HG02885 (cell line): Measurements from ENCODE around the gene KLHL29.

Source experiments
- ATAC-seq: cut with Tn5 transposase; IDR thresholded peaks from one replicate; pipeline ENCODE4 v1.9.1; 2021; ENCODE audit warnings: mild to moderate bottlenecking; ENCODE audit not compliant: unreplicated experiment, poor library complexity

Gene KLHL29

GRCh38 chr2:23542230-23542789 is 157.3 kb downstream of the KLHL29 start:
- no peak for ATAC-seq

GRCh38 chr2:23543302-23543701 is 158.3 kb downstream of the KLHL29 start:
- no peak for ATAC-seq

- ATAC-seq, result no peak
Measured at GRCh38 chr2:23543728-23544127, 158.7 kb downstream of the KLHL29 start.

DNA sequence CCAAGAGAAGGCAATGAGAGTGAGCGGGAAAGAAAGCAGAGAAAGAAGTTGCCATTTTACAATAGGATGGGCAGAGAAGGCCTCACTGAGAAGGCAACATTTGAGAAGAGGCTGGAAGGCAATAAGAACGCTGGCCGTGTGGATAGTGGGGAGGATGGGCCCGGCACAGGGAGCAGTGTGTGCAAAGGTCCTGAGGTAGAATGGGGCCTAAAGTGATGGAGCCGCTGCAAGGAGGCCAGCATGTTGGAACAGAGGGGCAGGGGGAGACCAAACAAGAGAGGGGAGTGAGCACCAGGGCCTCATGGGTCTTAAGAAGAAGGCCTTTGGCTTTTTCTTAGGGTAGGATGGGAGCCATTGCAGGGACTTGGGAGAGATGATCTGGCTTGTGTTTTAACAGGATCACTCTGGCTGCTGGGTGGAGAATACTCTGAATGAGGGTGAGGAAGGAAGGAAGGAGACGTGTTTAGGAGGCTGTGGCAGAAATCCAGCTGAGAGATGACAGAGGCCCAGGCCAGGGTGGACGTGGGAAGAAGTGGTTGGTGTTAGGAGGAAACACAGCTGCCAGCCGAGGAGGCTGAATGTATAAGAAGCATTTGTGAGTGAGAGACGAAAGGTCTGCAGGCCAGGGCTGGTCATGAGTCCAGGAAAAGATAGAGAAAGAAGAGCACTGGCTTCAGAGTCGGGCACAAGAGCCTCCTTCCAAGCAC is 159.8 kb downstream of the KLHL29 start:
- no peak for ATAC-seq

- no peak for ATAC-seq
Measured at GRCh38 chr2:23545396-23545795, 160.4 kb downstream of the KLHL29 start.

DNA sequence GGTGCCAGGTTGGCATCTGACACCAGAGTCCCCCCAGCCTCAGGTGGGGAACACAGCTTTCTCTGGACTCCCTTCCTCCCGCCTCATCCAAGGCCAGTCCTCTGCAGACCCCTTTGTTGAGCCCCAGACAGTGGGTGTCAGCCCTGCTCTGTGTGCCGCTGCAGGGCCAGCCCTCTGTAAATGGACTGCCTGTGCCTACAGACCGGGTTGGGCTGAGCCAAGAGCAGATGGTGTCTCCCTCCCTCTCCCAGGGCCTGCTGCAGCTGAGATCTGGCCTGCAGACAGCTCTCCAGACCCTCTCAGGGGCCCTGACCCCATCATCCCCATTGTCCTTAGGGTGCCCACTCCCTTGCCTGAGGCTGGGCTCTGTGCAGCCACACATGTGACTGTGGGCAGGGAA is 160.8 kb downstream of the KLHL29 start:
- no peak for ATAC-seq

GRCh38 chr2:23546913-23547312 is 161.9 kb downstream of the KLHL29 start:
- ATAC-seq, result no peak

DNA sequence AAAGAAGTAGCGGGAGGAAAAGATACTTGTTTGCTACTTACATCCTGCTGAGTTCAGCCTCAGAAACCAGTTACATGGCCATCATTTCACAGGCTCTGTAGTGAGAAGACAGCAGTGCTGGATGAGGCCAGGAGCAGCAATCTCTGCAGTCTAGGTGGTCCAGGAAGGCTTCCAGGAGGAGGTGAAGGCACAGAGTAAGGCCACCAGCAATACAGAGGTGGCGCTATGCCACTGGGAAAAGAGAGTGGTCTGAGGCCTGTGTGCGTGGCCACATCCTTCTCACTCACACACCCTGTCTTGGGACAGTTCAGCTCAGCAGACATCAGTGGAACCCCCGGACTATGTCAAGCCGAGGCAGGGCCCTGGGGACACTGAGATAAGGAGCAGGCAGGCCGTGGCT is 162.7 kb downstream of the KLHL29 start:
- no peak for ATAC-seq

GRCh38 chr2:23548143-23548769 is 163.3 kb downstream of the KLHL29 start:
- no peak for ATAC-seq

- no peak for ATAC-seq
Measured at GRCh38 chr2:23549051-23549450, 164.1 kb downstream of the KLHL29 start.

- ATAC-seq, result no peak
Measured at GRCh38 chr2:23549821-23550530, 165.0 kb downstream of the KLHL29 start.

DNA sequence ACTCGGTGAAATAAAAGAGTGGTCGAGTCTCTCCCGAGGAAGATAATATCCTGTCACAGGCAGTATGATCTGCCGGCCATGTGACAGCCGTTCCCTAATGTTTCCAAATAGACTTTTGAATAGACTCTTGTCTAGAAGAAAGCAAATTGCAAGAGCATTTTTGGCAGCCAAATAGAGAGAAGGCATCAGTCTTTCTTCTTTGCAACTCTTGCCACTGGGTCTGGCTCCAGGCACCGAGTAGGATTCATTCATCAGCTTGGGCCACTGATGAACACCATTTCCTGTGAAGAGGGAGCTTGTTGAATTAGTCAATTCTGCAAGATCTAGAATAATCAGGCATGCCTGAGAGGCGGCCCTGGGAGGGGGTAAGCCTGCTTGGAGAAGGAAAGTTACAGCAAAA is 165.6 kb downstream of the KLHL29 start:
- ATAC-seq, result no peak

DNA sequence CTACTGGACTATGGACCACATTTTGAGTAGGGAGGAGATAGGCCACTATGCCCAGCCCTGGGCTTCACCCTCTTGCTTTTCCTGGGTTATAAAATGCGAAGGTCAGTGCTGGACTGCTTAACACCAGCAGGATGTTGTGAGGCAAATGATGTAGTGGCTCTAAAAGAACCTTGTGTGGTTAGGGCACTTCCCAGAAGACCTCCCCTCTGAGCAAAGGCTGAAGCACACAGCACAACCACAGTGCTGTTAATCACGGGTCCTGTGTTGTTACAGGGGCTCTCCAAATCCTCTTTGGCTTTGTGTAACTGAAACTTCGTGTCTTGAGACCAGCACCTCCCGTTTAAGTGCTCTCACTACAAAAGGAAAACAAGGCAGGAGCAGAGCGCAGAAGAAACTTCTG is 166.9 kb downstream of the KLHL29 start:
- no peak for ATAC-seq

DNA sequence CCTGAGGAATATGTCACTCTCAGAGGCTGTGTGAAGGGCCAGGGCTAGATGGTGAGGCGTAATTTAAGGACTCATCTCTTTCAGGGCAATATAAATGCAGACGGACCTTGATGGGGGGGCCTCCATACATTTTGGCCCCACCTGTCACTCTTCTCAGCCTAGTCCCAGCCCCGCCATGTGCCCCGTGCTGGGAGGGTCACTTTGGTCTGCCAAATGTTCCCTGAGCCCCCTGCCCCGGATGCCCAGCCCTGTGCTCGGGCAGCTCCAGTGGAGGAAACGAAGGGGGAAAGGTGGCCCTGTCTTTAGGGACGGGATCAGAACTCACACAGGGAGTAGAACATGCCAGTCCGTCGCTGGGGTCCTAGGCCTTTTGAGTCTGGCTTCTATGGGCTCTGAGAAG is 168.6 kb downstream of the KLHL29 start:
- ATAC-seq, result no peak

DNA sequence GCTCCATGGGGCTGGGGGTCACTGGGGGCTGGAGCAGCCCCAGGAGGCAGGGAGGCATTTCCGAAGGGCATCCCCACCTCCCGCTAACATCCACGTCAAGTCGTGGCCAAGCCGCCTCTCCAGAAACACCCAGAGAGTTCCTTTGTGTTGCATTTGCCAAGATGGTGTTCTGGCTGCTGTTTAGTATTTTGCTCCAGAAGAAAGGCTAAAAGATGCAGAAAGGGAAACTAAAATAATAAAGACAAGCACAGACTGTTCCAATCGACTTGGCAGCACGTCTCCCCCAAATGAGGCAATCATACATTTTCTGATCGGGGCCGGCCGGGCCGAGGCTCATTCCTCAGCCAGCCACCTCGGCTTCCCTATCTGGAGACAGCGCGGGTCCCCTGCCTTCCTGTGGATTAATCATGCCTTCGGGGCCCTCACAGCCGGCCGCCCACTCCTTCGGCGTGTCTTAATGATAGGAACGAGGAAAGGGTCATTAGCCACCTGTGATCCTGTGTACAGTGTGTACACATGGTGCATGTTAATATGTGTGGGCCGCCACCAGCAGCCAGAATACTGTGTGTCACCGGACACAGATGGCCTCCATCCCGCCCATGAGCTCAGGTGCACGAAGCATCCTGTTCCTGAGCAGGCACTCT is 169.2 kb downstream of the KLHL29 start:
- no peak for ATAC-seq

GRCh38 chr2:23555944-23556343 is 171.0 kb downstream of the KLHL29 start:
- ATAC-seq, result no peak

- no peak for ATAC-seq
Measured at GRCh38 chr2:23556929-23557328, 171.9 kb downstream of the KLHL29 start.

- ATAC-seq, result no peak
Measured at GRCh38 chr2:23557455-23557854, 172.5 kb downstream of the KLHL29 start.

DNA sequence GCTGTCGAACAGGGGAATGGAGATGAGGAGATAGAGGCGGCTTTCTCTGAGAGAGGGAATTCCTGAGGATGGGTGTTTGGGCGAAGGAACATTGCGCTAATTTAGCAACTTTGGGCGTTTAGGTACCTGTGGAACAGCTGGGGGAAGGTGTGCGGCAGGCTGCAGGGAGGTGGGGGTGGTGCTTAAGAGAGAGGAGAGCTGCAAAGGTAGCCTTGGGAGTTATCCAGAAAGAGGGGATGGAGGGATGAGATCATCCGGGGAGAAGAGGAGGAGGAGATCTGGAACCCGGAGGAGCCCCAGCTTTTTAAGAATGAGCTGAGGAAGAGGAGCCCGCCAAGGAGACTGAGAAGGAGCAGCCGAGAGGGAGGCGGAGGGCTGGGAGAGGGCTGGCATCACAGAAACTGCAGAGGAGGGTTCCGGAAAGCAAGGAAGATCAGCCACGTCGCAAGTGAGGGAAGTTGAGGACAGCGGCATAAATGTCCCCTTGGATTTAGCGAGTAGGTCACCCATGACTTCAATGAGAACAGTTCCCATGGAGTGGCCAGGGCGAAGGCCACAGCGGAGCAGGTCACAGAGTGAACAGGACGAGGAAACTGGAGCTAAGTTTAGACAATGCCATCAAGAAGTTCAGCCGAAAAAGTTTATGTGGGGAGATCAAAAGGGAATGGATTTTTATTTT is 174.7 kb downstream of the KLHL29 start:
- ATAC-seq, result no peak

DNA sequence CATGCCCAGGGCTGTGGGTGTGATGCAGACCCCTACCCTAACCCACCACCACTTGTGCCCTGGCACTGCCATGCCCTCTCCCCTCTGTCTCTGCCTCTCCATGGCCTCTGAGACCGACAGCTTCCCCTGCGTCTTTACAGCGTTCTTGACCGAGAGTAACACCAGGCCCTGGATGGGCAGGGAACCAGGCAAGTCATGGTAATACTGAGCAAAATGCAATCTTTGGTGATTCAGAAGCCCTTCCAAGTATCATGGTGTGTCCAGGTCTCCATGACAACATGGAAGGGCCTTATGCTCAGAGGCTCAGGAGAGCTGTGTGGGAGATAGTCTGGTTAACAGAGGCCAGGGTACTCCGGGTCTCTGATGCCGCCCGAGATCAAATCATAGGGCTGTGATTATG is 176.1 kb downstream of the KLHL29 start:
- ATAC-seq, result no peak
